Measurements from ENCODE around the gene FBXO28.

GRCh38 chr1:224123136-224123535, 9.2 kb downstream of the FBXO28 start:
- TF ChIP-seq, protein P1, sequence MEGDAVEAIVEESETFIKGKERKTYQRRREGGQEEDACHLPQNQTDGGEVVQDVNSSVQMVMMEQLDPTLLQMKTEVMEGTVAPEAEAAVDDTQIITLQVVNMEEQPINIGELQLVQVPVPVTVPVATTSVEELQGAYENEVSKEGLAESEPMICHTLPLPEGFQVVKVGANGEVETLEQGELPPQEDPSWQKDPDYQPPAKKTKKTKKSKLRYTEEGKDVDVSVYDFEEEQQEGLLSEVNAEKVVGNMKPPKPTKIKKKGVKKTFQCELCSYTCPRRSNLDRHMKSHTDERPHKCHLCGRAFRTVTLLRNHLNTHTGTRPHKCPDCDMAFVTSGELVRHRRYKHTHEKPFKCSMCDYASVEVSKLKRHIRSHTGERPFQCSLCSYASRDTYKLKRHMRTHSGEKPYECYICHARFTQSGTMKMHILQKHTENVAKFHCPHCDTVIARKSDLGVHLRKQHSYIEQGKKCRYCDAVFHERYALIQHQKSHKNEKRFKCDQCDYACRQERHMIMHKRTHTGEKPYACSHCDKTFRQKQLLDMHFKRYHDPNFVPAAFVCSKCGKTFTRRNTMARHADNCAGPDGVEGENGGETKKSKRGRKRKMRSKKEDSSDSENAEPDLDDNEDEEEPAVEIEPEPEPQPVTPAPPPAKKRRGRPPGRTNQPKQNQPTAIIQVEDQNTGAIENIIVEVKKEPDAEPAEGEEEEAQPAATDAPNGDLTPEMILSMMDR (IDR thresholded peaks at IDR 0.05) = no peak
- TF ChIP-seq EP300 (IDR thresholded peaks at IDR 0.05) (no peak), POLR2A (IDR thresholded peaks at IDR 0.05) (no peak)

All from stomach (tissue), 4 donors.